Right lung (tissue), 5 donors: Measurements from ENCODE around the gene OLFML2A. TPM values are rescaled to one million over a fixed set of nuclear protein-coding genes. Genes with fewer than 3 reads are reported as not detected.

Experiments
- DNase-seq, 2 donors: peaks; one replicate each; pipeline ENCODE4 v3.0.0-alpha.2; 2013
- polyA plus RNA-seq, 5 donors: library from polyadenylated mRNA; unstranded; fragments of 120-200 nt; gene quantifications; one replicate each; pipeline versions ENCODE4 v1.2.1 to v1.2.3, GENCODE V29; 2013; ENCODE audit warnings: inconsistent platforms in 1 of 5, low replicate concordance in 1 of 5; ENCODE audit not compliant: insufficient read length in 5 of 5, insufficient read depth in 1 of 5

OLFML2A gene
- polyA plus RNA-seq, 5 donors = 27.9 to 72.1 (median 41.4) TPM

DNA sequence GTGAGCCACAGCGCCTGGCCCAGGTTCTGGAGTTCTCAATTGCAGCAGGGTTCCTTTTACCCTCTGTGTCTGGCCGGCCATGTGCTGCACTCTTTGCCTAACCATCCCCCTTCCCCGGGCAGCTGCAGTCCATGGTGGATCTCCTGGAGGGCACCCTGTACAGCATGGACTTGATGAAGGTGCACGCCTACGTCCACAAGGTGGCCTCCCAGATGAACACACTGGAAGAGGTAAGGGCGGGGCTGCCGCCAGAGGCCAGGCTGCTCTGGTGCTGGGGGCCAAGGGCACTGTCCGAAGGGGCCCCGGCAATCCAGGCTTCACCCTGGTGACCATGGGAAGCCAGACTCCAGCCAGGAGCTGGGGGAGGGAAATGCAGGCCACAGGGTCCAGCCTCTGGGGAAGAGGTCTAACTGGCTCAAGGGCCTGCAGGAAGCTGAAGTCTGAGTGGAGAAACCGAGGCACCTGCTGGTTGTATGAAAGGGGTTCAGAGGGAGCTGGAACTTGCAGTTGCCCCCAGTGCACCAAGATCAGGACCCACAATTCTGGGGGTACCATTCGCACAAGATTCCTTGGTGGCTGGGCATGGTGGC, 18.1 kb downstream of the OLFML2A start:
- DNase-seq = no peak

DNA sequence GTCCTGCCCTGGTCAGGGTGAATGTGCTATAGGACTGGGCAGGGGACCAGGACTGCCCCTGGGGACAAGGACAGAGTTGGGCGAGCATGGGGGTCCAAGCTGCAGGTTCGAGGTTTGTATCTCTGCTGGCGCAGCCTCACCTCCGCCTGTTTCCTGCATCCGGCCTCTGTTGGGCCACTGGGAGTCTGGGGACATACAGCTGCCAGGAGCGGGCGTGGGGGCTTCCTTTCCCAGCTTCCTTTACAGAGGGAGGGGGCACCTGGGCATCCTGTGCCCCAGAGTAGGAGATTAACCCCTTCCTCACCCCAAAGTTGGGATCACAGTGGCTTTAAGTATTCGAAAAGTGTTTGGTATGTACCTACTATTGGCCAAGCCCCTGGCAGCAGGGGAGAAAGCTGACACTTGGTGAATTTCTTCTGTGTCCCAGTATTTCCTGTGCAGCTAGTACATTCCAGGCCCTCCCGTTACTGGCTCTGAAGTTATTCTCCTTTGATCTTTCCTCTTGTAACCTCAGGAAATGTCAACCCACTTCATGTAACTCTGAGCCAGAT, 19.0 kb downstream of the OLFML2A start:
- DNase-seq = no peak

DNA sequence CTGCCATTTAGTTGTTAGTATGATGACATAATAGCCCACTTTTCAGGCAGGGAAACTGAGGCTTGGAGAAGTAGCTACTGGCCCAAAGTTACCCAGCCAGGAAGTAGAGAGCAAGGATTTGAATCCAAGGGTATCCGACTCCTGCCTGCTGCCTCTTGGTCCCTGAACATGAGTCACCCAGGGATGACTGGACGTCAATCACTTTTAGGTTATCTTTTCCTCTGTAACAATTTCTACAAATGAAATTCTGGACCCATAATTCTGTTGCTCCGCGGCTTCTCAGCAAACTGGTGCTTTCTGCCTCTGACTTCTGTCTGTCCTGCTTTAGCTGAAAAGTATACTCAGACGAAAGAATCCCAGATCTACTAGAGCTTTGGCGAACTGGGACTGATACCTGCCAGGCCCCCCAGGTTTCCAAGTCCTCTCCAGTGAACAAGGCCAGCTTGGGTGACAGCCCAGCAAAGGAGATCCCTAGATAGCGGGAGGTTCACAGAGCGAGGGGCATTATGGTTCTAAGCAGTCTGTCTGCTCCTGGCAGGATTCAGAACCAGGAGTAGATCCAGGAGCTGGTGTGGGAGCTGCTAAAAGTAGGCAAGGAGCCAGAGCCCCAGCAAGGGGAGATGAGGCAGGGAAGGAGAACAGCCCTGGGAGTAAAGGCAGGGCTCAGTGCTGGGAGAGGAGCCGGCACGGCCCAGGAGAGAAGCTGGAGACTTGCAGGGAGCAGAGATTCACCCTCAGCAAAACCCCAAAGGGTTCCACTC, 20.6 kb downstream of the OLFML2A start:
- no peak for DNase-seq

DNA sequence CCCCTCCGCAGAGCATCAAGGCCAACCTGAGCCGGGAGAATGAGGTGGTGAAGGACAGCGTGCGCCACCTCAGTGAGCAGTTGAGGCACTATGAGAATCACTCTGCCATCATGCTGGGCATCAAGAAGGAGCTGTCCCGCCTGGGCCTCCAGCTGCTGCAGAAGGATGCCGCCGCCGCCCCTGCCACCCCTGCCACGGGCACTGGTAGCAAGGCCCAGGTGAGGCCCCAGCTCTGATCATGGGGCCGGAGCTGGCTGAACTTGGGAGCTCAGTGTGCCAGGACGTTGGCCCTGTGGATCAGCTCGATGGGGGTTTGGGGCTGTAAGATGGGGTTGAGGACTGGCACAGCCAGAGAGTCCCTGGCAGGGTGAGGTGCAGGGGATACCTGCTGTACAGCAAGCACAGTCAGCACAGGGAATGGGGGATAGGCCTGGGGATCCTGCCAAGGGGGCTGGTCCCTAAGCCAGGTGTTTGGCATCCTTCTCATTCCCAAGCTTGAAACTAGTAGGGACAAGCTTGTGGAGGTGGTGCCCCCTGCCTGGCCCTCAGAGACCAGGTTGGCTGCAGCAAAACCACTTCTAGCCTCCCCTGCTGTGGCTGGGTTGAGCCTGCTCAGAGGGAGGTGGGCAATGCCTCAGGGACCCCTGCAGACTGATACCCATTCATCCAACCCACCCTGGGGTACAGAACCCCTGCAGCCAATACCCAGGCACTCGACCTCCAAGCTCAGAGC, 22.5 kb downstream of the OLFML2A start:
- no peak for DNase-seq

DNA sequence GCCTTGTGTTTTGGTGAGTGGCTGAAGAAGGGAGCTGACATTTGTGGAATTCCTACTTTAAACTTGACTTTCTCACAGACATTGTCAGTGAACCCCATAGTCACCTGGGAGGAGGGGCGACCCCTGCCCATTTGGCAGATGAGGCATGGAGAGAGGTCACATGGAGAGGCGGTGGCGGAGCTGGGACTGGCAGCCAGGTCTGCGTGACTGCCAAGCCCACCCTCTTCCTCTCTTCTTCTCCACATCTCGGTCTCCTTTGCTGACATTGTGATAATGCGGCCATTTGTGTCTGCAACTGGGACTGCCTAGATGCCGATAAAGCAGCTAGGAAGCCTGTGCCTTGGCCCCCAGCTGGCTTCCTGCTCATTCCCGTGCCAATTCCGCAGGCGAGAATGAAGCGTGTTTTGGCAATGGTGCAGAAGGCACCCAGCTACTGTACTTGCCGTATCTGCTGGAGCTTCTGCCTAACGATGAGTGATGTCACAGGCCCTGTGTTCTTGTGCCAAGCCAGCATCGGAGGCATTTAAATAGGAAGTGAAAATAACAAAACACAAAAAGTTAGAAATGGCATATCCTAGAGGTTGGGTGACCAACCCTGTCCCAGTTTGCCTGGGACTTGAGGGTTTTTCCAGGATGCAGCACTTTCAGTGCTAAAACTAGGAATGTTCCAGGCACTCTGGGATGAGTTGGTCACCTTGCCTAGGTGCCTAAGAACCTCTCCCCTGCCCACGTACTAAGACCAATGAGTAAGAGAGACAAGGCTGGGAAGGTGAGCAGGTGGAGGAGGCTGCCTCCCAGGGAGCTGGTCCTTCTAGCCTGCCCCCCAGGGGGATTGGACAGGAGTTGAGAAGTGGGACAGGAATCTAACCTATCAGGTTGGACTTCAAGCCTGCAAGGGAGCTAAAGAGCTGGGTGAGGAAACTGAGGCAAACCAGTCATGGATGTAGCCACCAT, 23.6 kb downstream of the OLFML2A start:
- DNase-seq = peak in 1 of 2 donors; percentile 53

DNA sequence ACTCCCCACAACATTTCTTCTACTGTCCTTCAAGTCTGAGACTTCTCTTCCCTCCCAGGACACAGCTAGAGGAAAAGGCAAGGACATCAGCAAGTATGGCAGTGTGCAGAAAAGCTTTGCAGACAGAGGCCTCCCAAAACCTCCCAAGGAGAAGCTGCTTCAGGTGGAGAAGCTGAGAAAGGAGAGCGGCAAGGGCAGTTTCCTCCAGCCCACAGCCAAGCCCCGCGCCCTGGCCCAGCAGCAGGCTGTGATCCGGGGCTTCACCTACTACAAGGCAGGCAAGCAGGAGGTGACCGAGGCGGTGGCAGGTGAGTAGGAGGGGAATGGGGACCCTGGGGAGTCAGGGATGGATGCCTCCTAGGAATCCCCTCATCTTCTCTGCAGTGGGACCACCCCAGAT, 24.4 kb downstream of the OLFML2A start:
- DNase-seq = no peak

DNA sequence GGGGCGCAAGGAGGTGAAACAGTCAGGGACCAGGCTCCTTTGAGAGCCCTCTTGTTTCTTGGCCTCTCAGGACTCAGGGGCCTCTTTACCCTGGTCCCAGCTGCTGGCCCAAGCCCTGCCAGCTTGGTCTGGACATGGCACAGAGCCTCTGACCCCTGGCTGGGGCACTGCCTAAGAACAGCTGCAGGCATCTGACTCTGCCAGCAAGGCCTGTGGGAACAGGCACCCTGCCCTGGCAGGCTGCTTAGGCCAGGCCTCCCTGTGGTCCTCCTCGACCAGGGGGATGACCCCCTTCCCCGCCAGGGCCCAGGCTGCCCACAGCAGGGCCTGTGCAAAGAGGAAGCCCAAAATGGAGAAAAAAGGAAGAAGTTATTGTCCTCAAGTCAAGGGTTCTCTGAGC, 25.5 kb downstream of the OLFML2A start:
- DNase-seq = no peak

DNA sequence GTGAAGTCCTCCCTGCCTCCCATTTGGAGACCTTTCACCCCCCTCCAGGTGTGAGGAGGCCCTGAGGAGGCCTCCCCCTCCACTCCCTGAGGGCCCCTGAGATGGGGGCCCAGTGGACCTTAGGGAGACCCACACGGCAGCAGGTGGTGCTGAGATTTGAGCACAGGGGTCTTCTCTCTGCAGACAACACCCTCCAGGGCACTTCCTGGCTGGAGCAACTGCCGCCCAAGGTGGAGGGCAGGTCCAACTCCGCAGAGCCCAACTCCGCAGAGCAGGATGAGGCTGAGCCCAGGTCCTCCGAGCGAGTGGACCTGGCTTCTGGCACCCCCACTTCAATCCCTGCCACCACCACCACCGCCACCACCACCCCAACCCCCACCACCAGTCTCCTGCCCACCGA, 27.0 kb downstream of the OLFML2A start:
- no peak for DNase-seq

DNA sequence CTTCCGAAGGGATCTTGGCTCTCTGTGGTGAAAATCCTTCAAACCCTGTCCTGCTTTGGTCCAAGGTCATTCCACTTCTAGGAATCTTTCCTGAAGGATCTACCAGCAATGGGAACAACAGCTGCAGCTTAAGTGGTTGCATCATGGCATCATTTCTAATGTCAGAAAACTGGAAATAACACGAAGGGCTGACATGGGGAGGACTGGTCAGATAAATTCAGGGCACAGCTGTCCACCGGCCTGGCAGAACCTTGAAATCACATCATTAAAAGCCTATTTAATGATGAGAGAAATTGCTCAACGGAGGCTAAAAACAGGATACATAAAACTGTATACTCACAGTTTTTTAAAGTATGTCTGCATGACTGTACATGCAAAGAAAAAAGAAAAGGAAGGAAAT, 28.3 kb downstream of the OLFML2A start:
- peak; percentile 86 to 89 for DNase-seq

DNA sequence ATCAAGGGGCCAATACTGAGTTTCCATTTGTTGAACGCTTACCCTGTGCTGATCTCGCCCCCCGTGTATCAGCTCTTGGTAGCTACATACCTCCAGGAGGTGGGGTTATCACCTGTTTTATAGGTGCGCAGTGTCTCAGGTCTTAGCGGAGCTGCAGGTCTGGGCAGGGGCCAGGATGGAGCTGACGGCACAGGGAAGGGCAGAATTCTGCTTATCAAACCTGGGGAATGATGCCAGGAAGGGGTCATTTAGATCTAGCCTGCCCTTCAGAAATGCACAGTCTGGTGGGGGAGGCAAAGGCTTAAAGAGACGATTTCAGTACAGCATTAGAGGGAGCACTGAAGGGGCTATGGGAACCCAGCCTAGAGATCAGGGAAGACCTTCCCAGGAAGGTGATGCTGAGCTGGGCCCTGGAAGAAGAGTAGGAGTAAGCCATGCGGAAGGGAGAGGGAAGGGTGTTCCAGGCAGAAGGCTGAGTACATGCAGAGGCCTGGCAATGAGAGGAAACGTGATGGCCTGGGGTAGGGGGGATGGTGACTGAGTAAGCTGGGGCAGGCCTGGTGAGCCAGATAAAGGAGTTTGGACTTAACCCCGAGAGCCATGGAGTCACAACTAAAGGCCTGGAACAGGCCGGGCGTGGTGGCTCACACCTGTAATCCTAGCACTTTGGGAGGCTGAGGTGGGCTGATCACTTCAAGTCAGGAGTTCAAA, 31.5 kb downstream of the OLFML2A start:
- DNase-seq = no peak

DNA sequence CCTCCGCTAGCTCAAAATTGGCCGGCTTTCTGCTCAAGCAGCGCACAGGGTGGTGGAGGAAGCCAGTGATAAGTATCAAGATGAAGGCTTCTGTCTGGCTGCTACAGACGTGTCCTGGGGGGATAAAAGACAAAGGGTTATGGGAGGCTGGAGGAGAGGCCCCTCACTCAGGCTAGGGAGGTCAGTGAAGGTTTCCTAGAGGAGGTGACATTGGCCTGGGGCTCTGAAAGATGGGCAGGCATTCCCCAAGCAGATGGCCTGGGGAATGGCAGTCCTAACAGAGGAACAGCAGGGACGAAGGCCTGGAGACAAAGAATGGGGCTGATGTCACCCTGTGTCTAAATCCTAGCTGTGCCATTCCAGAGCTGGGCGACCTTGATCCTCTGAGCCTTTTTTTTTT, 32.3 kb downstream of the OLFML2A start:
- no peak for DNase-seq

DNA sequence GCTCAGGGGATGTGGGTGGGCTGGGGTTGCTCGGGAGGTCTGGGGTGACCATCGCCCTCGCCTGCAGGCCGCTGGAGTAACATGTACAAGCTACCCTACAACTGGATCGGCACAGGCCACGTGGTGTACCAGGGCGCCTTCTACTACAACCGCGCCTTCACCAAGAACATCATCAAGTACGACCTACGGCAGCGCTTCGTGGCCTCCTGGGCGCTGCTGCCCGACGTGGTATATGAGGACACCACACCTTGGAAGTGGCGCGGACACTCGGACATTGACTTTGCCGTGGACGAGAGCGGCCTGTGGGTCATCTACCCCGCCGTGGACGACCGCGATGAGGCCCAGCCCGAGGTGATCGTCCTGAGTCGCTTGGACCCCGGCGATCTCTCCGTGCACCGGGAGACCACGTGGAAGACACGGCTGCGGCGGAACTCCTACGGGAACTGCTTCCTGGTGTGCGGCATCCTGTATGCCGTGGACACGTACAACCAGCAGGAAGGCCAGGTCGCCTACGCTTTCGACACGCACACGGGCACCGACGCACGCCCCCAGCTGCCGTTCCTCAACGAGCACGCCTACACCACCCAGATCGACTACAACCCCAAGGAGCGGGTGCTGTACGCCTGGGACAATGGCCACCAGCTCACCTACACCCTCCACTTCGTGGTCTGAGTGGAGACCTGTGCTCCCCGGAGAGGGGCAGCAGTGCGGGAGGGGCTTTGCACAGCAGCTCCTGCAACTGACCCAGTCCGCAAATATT, 33.0 kb downstream of the OLFML2A start:
- no peak for DNase-seq

DNA sequence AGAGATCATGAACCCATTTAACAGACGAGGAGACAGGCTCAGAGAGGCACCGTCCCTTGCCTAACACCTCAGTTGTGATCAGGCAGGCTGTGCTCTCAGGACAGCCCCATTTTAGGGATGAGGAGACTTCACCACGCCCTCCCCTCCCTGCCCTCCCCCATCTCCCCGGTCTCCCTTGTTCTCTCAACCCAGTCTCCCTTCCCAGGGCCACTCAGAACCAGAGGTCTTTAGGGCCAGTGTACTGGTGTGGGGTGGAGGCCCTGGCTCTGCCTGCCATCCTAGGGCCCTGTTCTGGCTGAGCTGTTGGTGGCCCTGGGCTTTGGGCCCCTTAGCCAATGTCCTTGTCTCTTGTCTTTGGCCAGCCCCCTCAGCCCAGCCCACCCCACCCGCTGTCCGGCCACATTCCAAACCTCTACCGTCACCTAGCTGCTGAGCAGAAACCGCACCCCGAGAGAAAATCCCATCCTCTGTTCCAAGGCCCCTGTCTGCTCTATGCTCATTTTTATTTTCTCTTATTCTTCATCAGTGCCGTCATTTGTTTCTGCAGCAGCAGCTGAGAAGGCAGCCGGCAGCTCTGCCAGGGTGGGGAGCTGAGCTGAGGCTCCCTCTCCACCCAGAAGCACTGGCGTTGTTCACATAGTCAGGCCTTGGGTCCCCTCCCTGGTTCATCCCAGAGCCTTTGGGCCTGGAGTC, 33.9 kb downstream of the OLFML2A start:
- DNase-seq = no peak

DNA sequence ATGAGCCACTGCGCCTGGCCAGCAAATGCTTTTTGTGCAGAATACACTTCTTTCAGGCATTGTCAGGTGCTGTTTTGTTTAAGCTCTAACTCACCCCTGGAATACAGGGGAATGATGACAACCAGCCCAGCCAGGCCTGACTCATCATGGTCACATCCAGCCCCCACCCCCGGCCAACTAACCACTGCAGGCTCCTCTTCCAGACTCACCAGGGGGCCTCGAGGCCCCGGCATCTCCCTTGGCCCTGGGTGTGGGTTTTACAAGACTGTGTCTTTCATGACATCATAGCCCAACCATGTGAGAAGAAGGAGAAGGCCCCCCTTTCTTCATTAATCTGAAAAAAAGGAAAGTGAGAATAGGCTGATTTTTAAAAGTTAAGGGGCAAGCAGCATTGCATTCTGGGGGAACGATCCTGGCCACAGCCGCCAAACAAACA, 35.5 kb downstream of the OLFML2A start:
- peak in 1 of 2 donors; percentile 65 for DNase-seq

DNA sequence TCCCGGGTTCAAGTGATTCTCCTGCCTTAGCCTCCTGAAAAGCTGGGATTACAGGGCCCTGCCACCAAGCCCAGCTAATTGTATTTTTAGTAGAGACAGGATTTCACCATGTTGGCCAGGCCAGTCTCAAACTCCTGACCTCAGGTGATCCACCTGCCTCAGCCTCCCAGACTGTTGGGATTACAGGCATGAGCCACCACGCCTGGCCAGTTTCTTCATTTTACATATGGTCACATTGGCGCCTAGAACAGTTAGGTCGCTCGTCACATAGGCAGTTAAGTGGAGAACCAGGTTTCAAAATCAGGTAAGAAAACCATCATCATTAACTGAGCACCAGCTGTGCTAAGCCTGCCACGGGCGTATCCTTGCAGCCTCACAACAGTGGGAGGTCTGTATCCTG, 36.1 kb downstream of the OLFML2A start:
- no peak for DNase-seq

DNA sequence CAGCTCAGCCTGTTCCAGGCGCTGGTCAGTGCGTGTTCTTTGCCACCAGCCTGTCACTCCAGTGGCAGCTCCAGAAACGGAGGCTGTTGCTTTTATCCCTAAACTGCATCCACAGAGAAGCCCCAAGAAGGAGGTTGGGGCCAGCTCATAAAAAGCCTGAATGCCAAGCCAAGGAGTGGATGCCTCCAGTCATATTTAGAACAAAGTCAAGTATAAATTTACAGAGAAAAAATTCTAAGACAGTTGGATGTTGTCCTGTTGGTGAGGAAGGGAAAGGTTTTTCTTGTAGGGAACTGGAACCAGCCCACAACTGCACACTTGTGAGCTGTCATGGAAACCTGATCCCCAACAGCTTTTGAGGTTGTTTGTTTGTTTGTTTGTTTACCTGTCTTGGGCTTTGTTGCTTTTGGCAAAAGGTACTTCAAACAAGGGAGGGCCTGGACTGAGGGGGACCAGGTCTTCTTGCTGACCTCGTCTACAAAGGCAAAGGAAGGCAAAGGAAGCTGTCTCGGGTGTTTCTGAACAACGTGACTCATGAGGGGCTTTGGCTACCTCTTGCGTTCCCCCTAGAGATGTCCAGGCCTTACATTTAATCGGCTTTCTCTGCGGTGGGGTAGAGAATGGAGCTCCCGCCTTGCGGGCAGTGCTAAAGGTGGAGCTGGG, 36.7 kb downstream of the OLFML2A start:
- DNase-seq = no peak

DNA sequence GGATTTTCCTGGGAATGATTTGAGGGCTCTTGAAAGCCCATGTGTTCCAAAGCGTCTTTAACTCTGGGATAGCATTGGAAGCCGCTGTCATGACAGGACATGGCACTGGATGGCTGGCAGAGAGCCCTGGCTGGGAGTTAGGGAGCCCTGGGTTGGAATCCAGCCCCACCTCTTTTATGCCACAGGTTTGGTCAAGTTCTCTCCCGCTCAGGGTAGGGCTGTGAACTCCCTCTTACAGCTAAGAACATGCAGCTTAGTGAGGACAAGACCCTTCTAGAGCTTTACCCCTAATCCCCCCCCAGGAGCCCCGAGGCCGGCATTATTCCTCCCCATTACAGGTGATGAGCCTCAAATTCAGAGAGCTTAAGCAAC, 37.2 kb downstream of the OLFML2A start:
- DNase-seq = no peak

DNA sequence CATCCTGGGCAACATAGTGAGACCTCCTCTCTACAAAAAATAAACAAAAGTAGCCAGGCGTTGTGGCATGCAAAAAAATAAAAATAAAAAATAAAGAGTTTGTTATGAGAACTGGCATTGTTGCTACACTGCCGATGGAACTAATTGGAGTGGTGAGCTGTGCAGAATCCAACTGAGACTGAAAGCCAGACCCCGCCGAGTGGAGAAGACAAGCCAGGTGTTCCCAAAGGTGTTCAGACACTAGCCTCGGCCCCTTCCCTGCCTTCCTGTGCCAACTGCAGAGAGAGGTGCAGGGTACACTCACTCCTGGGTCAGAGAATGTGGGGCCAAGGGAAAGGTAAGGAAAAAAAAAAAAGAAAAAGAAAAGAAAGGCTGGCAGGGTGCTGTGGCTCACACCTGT, 38.7 kb downstream of the OLFML2A start:
- no peak for DNase-seq
